HUES64 (cell line): ENCODE data around the gene GRIN1.

Source experiments
- H3K27ac ChIP-seq: 2 replicates; pipeline ENCODE4 v1.7.0; 2013; ENCODE audit warnings: low read depth, low read length, inconsistent platforms
- H3K27me3 ChIP-seq: 2 replicates; pipeline ENCODE4 v1.6.1; 2013; ENCODE audit warnings: mild to moderate bottlenecking, low read length; ENCODE audit not compliant: insufficient read depth
- H3K36me3 ChIP-seq: 2 replicates; pipeline ENCODE4 v1.6.1; 2013; ENCODE audit warnings: mild to moderate bottlenecking, low read length; ENCODE audit not compliant: insufficient read depth
- H3K4me1 ChIP-seq: 2 replicates; pipeline ENCODE4 v1.6.1; 2013; ENCODE audit warnings: mild to moderate bottlenecking, low read length, moderate library complexity; ENCODE audit not compliant: insufficient read depth
- H3K4me3 ChIP-seq: 2 replicates; pipeline ENCODE4 v1.5.1; 2013; ENCODE audit warnings: mild to moderate bottlenecking, low read length, moderate library complexity
- H3K9ac ChIP-seq: 2 replicates; pipeline ENCODE4 v1.6.1; 2013; ENCODE audit warnings: mild to moderate bottlenecking, low read depth, low read length
- H3K9me3 ChIP-seq: 2 replicates; pipeline ENCODE4 v1.6.1; 2013; ENCODE audit warnings: low read depth, low read length; ENCODE audit not compliant: insufficient read depth
- WGBS: fragments of 150-250, 120-280 bp; methylation state at CpG from one replicate; pipeline ENCODE4 v1.1.7; 2013; ENCODE audit warnings: missing lambda C conversion rate; 5-methylcytosine and 5-hydroxymethylcytosine counted together

The GRIN1 gene

GRCh38 chr9:137211532-137211931 lies 72.6 kb downstream of the GRIN1 start:
- peaks cover 36% of the 10 kb centered on the region for H3K36me3 ChIP-seq
- H3K9ac ChIP-seq = no peak overlapping the region
- 92% methylated on average over 13 of the region's 13 CpGs for WGBS
- H3K4me3 ChIP-seq = no peak overlapping the region
- no peaks in the 10 kb centered on the region for H3K27me3 ChIP-seq
- H3K9me3 ChIP-seq = no peaks in the 10 kb centered on the region
- no peak overlapping the region for H3K27ac ChIP-seq
- peaks cover 2% of the 10 kb centered on the region; the same call in 1 of the 2 replicates for H3K4me1 ChIP-seq

GRCh38 chr9:137212520-137212919 lies 73.6 kb downstream of the GRIN1 start:
- Histone ChIP-seq H3K4me3 (no peak overlapping the region), H3K9ac (no peak overlapping the region), H3K9me3 (no peaks in the 10 kb centered on the region), H3K4me1 (no peaks in the 10 kb centered on the region), H3K27ac (no peak overlapping the region), H3K36me3 (peaks cover 31% of the 10 kb centered on the region), H3K27me3 (no peaks in the 10 kb centered on the region)
- 93% methylated on average over 21 of the region's 21 CpGs for WGBS

GRCh38 chr9:137213160-137214060 lies 74.5 kb downstream of the GRIN1 start:
- no peak overlapping the region for H3K27ac ChIP-seq
- no peak overlapping the region for H3K9ac ChIP-seq

GRCh38 chr9:137214620-137215019 lies 75.7 kb downstream of the GRIN1 start:
- H3K9ac ChIP-seq = no peak overlapping the region
- peaks cover 23% of the 10 kb centered on the region for H3K36me3 ChIP-seq
- no peaks in the 10 kb centered on the region for H3K27me3 ChIP-seq
- 96% methylated on average over 19 of the region's 19 CpGs for WGBS
- no peaks in the 10 kb centered on the region; the same call in 1 of the 2 replicates for H3K4me1 ChIP-seq
- H3K4me3 ChIP-seq = no peak overlapping the region
- H3K9me3 ChIP-seq = no peaks in the 10 kb centered on the region
- H3K27ac ChIP-seq = no peak overlapping the region

More at GRCh38 chr9:137213160-137214060, 74.5 kb downstream of the GRIN1 start:
- H3K9me3 ChIP-seq = no peaks in the 10 kb centered on the region
- 93% methylated on average over 49 of the region's 49 CpGs for WGBS
- no peaks in the 10 kb centered on the region for H3K4me1 ChIP-seq
- no peaks in the 10 kb centered on the region for H3K27me3 ChIP-seq
- peaks cover 31% of the 10 kb centered on the region for H3K36me3 ChIP-seq
- no peak overlapping the region for H3K4me3 ChIP-seq

GRCh38 chr9:137215196-137215986 lies 76.4 kb downstream of the GRIN1 start:
- Histone ChIP-seq H3K9ac (no peak overlapping the region), H3K36me3 (peaks cover 23% of the 10 kb centered on the region)
- 95% methylated on average over 22 of the region's 22 CpGs for WGBS

GRCh38 chr9:137216188-137216965 lies 77.4 kb downstream of the GRIN1 start:
- Histone ChIP-seq H3K4me3 (no peak overlapping the region), H3K9me3 (no peaks in the 10 kb centered on the region), H3K4me1 (no peaks in the 10 kb centered on the region; the same call in 1 of the 2 replicates), H3K36me3 (peaks cover 23% of the 10 kb centered on the region), H3K9ac (no peak overlapping the region), H3K27me3 (no peaks in the 10 kb centered on the region), H3K27ac (no peak overlapping the region)
- WGBS = 94% methylated on average over 30 of the region's 30 CpGs

More at GRCh38 chr9:137215196-137215986, 76.4 kb downstream of the GRIN1 start:
- Histone ChIP-seq H3K4me1 (no peaks in the 10 kb centered on the region; the same call in 1 of the 2 replicates), H3K9me3 (no peaks in the 10 kb centered on the region), H3K4me3 (no peak overlapping the region), H3K27me3 (no peaks in the 10 kb centered on the region), H3K27ac (no peak overlapping the region)

- no peak overlapping the region for H3K4me3 ChIP-seq
- no peaks in the 10 kb centered on the region; the same call in 1 of the 2 replicates for H3K4me1 ChIP-seq
- peaks cover 23% of the 10 kb centered on the region for H3K36me3 ChIP-seq
- H3K9me3 ChIP-seq = no peaks in the 10 kb centered on the region
- H3K27ac ChIP-seq = no peak overlapping the region
- peaks cover 4% of the 10 kb centered on the region for H3K27me3 ChIP-seq
- H3K9ac ChIP-seq = no peak overlapping the region
- 56% methylated on average over 36 of the region's 36 CpGs for WGBS
These were observed 78.6 kb downstream of the GRIN1 start for GRCh38 chr9:137217276-137218211.

GRCh38 chr9:137218212-137218753 lies 79.3 kb downstream of the GRIN1 start:
- Histone ChIP-seq H3K4me3 (no peak overlapping the region), H3K9me3 (no peaks in the 10 kb centered on the region), H3K36me3 (peaks cover 23% of the 10 kb centered on the region), H3K27me3 (peaks cover 10% of the 10 kb centered on the region), H3K9ac (no peak overlapping the region), H3K4me1 (no peaks in the 10 kb centered on the region; the same call in 1 of the 2 replicates), H3K27ac (no peak overlapping the region)
- WGBS = 94% methylated on average over 30 of the region's 30 CpGs
